Fibroblast of upper back skin (primary cell): ENCODE results near the gene SFXN1.
A peak's percentile ranks its signal among the peaks of the same experiment; 100 is the strongest.
"Not testable (repeated sequence)": the region's sequence is repeated elsewhere in the genome, so short reads cannot be mapped to it uniquely, and the experiment has no call there.

Source experiments
- DNase-seq: peaks from one replicate; pipeline ENCODE4 v3.0.0-alpha.2; 2013

The SFXN1 gene, protein sequence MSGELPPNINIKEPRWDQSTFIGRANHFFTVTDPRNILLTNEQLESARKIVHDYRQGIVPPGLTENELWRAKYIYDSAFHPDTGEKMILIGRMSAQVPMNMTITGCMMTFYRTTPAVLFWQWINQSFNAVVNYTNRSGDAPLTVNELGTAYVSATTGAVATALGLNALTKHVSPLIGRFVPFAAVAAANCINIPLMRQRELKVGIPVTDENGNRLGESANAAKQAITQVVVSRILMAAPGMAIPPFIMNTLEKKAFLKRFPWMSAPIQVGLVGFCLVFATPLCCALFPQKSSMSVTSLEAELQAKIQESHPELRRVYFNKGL

DNA sequence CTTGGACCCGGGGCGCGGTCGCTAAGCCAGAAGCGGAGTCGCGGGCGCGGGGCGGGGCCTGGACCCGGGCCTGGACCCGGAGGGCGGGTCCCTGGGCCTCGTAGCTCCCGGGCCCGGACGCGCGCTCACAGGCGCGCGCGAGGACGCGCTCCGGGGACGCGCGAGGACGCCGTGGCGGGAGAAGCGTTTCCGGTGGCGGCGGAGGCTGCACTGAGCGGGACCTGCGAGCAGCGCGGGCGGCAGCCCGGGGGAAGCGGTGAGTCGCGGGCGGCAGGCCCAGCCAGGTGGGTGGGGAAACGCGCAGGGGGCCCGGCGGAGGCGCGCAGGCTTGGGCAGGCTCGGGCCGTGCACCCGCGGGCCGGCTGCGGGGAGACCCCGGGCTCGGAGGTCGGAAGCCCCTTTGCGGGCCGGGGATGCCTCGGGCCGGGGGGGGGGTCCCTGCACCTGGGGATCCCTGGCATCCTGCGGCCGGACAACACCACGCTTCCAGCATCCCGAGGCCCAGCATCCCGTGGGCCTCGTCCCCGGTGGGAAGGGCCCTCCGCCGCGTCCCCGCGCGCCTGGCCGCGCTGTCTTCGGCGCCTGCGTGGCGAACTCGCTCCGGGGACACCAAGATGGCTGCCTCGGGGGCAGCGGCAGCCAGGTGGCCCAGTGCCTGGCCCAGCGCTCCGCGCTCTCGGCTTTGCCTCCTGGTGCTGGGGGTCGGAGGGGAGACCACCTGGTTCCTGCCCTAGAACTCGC, at the start of gene SFXN1:
SFXN1 (plus strand) TSS at position 177 of the 741 bp plus-strand sequence. CDS start 13,544 bp downstream, outside the sequence.
- peak; percentile 65 for DNase-seq

DNA sequence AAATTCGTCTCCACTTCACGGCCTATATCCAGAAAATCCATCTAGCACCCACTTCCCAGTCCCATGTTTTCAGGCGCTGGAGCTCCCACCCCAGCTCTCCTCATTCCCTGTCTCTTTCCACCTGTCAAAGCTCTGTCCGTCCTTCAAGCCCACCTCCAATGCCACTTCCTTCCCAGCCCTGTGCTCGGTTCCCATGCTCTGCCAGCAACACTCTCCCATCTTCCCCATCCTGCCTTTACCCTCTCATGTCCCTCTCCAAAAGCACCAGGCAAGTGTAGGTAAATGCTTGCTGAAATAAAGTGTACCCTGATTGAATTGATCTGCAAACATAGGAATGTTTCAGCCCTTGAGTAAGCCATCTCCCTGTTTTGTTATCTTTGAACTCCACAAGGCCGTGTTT, 43.6 kb upstream of the SFXN1 start:
- DNase-seq: no peak

DNA sequence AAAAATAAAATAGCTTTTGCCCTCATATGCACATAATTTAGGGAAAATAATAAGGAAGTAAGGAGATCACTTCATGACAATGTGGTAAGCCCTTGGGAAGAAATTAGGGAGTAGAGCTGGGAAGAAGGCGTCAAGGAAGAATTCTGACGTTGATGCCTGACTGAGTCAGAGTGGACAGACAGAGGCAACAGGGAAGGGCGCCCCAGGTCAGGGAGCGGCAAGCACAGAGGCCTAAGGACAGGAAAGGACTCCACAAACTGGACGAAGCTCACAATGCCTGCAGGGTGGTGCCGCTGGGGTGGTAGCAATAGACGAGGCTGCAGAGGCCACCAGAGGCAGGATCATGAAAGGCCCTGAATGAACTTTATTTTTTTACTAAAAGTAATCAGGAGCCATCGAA, 42.0 kb upstream of the SFXN1 start:
- DNase-seq: no peak

DNA sequence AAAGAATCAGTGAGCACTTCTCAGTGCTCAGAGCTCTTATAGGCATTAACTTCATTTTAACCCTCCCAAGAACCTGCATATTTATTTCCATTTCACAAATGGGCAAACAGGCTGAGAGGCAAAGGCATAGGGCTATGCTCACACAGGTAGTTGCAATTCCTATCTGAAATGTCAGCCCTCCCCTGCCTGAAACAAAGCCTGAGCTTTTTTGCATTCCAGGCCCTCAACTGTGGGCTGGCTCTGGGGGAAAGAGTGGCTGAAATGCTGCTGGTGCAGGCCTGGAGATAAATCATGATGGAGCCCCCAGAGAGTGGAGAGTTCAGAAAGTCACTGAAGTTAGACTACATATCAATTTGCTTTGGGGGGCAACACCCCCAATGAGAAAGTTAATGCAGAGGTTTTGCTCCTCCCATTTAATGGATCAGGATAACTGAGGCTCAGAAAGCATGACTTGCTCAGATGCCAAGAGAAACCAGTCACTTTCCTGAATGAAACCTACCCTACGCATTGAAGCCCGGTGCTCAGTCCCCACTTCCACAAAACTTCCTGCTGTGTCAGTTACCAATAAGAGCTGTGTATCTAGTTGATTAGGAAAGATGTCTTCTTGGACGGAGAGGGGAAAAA, 40.0 kb upstream of the SFXN1 start:
- DNase-seq: no peak

DNA sequence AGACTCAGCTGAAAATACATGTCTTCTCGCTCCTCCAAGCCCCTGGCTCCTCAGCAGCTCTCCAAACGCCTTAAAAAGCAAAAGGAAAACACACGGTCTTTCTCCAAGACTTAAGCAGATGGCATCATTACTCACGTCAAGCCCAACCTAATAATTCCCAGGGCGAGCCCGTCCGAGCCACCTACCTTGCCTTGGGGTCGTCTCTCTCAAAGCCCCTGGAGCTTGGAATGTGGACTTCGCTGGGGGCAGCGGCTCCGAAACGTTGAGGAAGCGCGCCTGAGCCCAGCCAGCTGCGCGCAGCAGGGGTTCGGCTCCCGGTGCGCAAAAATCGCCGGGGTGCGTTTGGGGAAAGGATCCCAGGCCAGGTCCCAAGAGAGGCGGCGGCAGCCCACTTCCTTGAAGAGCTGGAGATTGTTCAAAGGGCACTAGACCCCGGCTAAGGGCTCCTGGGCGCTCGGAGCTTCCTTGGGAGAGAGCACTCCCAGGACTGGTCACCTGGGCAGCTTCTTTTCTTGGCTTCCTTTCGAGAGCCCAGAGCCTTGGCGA, 34.8 kb upstream of the SFXN1 start:
- DNase-seq: peak; percentile 3

DNA sequence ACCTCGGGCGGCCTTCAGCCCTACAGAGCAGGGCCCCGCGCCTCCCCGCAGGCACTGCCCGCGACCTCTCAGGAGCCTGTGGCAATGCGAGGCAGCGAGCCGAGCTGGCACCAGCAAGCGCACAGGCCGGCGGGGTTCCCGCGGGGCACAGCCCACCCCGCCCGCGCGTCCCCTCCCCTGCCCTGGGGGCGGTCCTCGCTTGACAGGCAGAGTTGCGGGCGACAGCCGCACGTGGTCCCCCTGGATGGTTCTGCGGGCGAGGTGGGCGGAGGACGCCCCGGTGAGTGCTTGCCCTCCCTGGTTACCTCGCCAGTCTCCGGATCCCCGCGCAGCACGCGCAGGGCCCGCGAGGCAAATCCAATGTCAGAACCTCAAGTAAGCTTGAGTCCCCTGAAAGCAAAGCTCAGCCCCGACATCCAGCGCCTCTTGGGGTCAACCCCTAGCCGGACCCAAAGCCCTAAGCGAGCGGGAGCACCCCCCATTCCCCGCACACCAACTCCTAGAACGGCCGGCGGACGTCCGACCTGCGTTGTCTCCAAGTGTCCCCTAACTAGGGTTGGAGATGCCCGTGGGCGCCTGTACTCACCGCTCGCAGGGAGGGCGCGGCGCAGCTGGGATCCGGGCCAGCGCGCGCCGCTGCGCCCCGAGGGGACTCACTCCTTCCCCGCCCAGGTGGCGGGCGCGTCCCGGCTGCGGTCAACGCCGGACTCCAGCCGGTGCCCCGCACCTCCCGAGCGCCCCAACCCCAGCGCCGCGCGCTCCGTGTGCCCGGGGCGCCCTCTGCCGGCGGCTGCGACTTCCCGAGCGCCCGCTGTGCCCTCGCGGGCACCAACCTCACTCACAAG, 34.1 kb upstream of the SFXN1 start, which contains the start of gene DRD1:
DRD1 (minus strand) TSS at position 123 of the 845 bp plus-strand sequence. CDS start 1,083 bp downstream, outside the sequence.
- peak; percentile 14 for DNase-seq

DNA sequence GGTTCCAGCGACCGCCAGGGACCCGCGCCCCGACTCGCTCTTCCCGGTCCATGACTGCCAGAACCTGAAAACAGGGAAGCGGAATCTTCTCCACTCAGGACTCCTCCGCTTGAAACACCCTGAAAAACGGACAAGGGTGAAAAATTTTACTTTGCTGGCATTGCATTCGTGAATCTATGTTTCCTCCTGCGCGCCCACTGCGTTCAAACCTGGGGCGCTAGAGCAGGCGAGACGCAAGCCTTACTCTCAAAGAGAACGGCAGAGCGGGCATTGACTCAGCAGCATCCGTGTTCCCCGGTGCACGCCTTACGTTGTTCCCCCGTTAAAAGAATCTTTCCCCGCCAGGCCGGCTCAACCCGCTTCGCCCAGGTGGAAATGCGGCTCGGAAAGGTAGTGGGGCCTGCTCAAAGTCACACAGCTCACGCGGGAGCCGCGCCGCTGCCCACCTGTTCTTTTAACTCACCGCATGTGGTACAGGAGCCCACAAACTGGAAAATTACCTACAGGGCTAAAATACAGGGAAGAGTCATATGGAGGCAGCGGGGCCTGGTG, 33.4 kb upstream of the SFXN1 start:
- DNase-seq: no peak

DNA sequence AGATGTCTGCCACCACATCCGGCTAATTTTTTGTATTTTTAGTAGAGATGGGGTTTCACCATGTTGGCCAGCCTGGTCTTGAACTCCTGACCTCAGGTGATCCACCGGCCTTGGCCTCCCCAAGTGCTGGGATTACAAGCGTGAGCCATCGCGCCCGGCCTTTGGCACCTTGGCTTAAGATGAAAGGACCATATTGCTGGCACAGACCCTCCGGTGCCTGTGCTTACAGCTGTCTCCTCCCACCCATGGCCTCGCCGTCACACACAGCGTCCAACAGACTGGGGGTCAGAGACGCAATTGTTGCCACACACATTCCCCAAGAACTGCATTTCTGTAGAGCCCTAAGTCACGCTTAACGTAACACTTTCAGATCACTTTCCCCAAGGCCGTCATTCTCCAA, 32.0 kb upstream of the SFXN1 start:
- DNase-seq: not testable (repeated sequence)

DNA sequence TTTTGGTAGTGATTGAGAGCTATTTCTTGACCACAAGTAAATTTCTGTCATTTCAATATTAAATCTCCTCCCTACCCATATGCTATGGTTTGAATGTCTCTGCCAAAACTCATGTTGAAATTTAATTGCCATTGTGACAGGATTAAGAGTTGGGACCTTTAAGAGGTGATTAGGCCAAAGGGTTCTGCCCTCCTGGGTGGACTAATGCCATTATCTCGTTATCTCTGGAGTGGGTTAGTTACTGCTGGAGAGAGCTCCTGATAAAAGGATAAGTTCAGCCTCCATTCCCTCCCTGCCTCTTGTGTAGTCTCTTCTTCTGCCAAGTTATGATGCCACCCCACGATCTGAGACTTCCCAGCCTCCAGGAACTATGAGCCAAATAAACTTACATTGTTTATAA, 30.8 kb upstream of the SFXN1 start:
- no peak for DNase-seq

DNA sequence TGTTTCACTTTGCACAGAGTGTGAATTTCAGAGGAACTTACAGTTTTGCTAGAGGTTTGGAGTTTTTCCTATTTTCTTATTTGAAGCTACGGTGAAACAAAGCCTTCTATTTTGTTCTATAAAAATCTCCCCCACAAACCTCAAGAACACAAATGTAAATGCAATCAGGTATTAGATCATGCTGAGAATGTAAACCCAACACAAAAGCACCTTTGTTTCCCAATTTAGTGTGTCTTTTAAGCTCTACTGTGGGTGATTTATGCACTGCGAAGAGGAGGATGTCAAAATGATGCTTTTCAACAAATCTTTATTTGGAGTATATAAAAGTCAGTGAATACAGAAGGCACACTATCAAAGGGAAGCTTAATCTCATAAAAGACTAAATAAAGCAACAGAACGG, 30.1 kb upstream of the SFXN1 start:
- DNase-seq: no peak

DNA sequence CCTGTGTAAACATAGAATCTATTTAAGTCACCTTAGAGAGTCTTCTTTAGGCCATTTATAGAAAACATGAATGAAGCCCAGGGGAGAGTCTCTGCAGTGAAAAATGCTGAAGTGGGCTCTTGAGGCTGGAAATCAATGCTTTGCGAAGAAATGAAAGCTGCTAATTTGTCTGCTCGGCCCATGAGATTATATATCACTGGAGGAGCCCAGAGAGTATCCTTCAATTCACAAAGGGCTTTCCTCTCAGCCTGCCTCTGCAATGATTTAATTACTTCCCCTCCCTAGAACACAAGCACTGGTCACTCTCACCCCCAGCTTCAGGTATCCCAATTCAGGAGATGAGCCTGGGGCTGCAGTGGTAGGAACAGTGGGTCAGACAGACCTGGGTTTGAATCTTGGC, 26.2 kb upstream of the SFXN1 start:
- DNase-seq: no peak

DNA sequence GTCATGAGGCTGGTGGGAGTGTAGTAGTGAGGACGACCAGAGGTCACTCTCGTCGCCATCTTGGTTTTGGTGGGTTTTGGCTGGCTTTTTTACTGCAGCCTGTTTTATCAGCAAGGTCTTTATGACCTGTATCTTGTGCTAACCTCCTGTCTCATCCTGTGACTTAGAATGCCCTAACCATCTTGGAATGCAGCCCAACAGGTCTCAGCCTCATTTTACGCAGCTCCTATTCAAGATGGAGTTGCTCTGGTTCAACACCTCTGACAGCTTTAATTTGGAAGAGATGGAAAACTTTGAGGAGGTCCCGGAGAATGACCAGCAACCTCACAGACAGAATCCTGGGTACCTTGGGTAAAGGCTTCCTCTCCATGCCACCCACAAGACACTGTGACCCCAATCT, 24.0 kb upstream of the SFXN1 start:
- DNase-seq: not testable (repeated sequence)

DNA sequence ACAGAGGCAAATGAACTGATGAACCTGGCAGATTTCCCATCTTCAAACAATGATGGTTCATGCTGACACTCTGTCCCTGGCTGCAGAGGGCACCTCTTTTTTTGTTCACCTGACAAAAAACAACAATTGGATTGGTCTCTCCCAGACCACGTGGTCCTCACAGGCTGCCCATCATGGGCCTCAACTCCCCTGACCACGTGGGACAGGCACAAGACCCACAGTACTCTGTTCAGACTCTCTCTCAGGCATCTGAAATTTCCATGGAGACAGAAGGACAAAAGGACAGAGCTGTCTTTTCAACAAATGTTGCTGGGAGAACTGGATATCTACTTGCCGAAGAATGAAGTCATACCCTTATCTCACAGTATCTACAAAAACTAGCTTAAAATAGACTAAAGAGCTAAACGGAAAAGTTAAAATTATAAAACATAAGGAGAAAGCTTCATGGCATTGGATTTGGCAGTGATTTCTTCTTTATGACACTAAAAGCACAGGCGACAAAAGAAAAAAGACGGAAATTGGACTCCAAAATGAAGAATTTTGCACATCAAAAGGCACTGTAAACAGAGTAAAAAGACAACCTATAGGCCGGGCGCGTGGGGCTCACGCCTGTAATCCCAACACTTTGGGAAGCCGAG, 22.1 kb upstream of the SFXN1 start:
- no peak for DNase-seq

DNA sequence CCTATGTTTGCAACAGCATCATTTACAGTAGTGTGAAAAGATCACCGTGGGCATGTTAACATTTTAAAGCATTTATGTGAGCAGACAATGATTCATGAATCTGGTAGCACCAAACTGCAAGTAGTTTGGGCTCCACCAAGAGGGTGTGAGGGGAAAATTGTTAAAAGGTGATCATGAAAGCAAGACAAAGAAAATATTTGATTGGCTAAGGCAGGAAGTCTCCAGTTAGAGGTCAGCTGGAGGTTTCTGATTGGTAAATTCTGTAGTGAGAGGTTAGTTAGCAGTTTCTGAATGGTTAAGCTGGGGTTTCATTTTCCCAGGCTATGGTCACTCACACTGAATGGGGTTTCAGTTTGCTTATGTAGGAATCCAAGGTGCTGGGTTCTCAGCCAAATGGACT, 20.9 kb upstream of the SFXN1 start:
- no peak for DNase-seq

DNA sequence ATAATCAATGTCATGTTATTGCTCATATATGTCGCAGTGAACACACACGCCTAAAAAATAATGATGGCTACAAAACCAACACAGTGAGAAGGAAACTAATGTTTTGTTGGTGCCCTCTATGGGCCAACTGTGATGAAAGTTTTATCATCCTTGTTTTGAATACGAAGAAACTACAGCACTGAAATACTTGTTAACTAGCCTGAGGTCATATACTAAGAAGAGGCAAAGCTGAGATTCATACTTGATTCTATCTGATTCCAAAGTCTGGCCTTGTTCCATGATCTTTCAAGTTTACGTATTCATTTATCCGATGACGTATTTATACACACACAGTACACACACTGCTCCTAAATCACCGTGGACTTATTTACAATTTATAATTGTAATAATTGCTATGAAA, 18.2 kb upstream of the SFXN1 start:
- no peak for DNase-seq

DNA sequence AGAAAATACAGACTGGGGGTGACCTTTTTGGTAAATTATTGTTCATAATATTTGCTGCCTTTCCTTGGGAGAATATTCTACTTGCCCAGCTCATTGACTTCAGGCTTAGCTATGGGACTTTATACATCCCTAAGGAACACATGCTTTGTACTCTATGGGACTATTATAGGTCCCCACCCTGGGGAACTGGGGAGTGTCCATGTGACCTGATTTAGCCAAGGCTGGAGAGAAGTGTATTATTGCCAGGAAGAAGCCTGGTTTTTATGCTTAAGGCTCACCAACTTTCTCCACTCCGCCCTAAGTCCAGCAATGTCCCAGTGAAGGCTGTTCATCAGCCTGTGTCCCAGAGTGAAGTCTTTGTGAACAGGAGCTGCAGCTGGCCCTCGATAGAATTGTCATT, 17.8 kb upstream of the SFXN1 start:
- no peak for DNase-seq

DNA sequence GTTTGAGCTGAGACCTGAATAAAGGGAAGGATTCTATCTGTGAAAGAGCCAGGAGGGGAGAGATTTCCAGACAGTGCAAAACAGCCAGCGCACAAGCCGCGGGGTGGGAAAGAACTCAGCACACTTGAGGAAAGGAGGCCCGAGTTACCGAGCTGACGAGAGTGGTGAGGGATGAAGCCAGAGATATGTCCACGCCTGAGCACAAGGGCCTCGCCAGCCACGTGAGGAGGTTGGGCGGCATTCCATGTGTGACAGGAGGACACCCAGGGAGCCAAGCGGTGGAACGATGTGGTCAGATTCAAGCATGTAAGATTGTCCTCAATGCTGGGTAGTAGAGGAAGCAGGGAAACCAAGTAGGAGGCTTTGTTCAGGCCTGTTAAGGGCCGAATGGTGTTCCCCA, 17.0 kb upstream of the SFXN1 start:
- DNase-seq: no peak

DNA sequence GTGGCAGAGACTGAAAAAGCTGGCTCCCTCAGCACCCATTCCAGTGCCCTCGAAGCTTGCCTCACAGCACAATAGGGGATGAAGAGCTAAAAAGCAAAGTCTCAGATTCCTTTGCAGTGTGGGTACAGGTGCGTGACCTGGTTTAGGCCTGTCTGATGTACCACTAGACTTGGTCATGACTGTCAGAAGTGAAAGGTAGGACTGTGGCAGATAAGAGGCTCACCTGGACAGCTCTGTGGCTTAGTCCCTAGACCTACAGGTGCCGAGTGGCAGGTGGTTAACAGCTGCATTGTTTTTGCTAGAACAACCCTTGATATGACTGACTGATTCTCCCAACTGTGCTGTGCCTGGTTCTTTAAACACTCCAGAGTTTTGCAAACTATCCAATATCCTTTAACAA, 14.7 kb upstream of the SFXN1 start:
- no peak for DNase-seq

DNA sequence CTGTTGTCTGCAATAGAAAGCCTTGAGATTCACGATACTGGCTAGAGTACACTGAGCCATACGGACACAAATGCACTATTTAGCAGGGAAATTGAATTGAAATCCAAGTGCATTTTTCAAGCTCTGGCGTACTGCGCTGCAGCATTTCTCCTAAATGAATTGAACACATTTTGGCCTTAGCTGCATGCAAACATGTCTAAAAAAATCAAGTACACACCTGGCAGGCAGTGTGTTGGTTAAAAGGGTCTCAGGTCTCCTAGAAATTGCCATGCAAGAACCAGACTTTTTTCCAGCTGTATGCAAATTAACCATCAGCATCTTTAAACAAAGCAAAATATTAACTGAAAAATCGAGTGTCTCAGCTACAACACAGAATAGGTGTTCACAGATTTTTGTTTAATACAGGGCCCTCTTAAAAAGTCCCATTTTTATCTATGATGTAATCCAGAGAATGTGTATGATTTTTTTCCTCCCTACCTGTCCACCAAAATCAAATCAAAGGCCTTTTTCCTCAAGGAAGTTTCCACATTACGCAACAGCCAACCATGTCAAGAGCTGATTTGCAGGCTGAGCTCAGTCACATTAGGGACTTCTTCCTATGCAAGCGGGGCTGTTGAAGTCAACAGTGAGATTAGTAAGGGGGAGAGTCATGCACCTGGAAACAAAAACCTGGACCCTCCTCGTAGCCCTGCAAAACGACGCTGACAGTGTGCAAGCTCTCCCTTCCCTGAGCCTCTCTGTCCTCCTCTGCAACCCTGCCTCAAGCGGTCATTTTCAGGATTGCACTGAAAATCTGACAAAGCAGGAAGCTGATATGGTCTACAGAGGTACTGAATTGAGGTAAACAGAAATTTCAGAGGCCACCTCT, 14.1 kb upstream of the SFXN1 start:
- no peak for DNase-seq

DNA sequence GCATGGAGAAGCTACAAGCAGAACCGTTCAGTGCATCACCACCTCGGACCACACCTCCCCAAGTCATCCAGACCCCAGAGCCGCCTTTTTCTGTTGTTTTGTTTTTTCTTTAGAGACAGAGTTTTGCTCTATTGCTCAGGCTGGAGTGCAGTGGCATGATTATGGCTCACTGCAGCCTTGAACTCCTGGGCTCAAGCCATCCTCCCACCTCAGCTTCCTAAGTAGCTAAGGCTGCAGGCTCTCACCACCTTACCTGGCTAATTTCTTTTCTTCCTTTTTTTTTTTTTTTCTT, 13.5 kb upstream of the SFXN1 start:
- DNase-seq: no peak

DNA sequence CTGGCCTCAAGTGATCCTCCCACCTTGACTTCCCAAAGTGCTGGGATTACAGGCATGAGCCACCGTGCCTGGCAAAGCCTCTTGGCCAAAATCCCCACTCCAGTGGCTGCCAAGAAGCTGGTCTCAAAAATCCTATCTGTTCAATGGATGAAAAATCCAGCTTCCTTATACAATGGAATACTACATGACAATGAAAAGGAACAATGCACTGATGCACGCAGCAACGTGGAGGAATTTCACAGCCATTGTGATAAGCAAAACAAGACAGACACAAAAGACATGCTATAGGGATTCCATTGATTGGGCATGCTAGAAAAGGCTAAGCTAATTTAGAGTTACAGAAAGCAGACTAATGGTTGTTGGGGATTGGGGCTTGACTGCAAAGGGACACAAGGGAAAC, 13.1 kb upstream of the SFXN1 start:
- no peak for DNase-seq
